Lower leg skin (tissue), 3 donors: ENCODE results near the gene MYO18A.

Source experiments
- POLR2A ChIP-seq, 2 donors: fragments of 450-650 bp; IDR thresholded peaks; one replicate each; pipeline ENCODE4 v1.6.1; 2016 to 2017; ENCODE audit warnings: antibody characterized with exemption in 2 of 2, mild to moderate bottlenecking in 1 of 2, moderate library complexity in 1 of 2
- TF ChIP-seq, protein P1 (sequence below), 3 donors: fragments of 450-650 bp; IDR thresholded peaks; one replicate each; pipeline ENCODE4 v1.5.1; 2016; ENCODE audit warnings: antibody characterized with exemption in 3 of 3, mild to moderate bottlenecking in 3 of 3, moderate library complexity in 2 of 3

DNA sequence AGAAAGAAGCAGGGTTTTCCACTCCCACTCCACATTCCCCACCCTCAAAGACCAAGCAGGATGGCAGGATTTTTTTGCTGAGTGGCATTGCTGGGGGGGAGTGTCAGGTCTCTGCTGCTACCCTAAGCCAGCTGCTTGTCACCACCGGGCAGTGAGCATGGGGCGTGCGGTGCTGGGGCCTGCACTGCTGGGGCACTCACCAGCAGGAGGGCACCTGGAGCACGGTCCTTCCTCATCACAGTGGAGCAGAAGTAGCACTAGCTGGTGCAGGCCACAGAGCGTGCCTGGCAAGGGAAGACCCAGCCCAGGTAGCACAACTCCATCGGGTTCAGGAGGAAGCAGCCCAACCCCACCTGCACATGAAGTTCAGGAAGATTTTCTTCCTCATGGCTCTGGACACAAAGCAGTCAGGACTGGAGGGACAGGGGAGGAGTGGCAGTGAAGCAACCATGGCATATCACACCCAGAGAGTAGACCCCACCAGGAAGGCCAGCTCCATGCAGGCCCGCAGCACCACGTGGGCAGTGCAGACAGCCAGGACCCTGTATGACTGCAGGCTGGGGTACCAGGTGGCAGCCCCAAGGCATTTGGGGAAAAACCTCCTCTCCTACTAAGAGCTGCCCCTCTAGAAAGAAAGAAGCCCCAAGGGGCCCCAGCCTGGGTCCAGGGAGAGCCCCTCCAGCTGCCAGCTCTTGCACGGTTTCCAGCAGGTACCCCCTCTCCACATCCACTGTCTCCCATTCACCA lies 16.7 kb upstream of the MYO18A start:
- TF ChIP-seq, protein P1, sequence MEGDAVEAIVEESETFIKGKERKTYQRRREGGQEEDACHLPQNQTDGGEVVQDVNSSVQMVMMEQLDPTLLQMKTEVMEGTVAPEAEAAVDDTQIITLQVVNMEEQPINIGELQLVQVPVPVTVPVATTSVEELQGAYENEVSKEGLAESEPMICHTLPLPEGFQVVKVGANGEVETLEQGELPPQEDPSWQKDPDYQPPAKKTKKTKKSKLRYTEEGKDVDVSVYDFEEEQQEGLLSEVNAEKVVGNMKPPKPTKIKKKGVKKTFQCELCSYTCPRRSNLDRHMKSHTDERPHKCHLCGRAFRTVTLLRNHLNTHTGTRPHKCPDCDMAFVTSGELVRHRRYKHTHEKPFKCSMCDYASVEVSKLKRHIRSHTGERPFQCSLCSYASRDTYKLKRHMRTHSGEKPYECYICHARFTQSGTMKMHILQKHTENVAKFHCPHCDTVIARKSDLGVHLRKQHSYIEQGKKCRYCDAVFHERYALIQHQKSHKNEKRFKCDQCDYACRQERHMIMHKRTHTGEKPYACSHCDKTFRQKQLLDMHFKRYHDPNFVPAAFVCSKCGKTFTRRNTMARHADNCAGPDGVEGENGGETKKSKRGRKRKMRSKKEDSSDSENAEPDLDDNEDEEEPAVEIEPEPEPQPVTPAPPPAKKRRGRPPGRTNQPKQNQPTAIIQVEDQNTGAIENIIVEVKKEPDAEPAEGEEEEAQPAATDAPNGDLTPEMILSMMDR (IDR thresholded peaks at IDR 0.05) = no peak
- TF ChIP-seq POLR2A (IDR thresholded peaks at IDR 0.05) = no peak
